Parathyroid adenoma (tissue), 2 donors: ENCODE measurements around the gene SH3GL3.

ENCODE experiments used
- H2AFZ ChIP-seq: fragments of 300-600 bp; sonication (generic); one replicate; pipeline ENCODE4 v1.7.0; 2017; ENCODE audit warnings: antibody characterized with exemption, mild to moderate bottlenecking
- H3K27ac ChIP-seq: fragments of 300-600 bp; sonication (generic); one replicate; pipeline ENCODE4 v1.7.0; 2017
- H3K27me3 ChIP-seq: fragments of 300-600 bp; sonication (generic); one replicate; pipeline ENCODE4 v1.7.0; 2017; ENCODE audit warnings: low read length; ENCODE audit not compliant: control insufficient read depth, insufficient read depth
- H3K36me3 ChIP-seq: fragments of 300-600 bp; sonication (generic); one replicate; pipeline ENCODE4 v1.7.0; 2017; ENCODE audit warnings: low read length; ENCODE audit not compliant: control insufficient read depth, insufficient read depth
- H3K4me1 ChIP-seq: fragments of 300-600 bp; sonication (generic); one replicate; pipeline ENCODE4 v1.7.0; 2017; ENCODE audit warnings: control low read depth
- H3K4me2 ChIP-seq: fragments of 300-600 bp; sonication (generic); one replicate; pipeline ENCODE4 v1.7.0; 2017; ENCODE audit warnings: low read length
- H3K4me3 ChIP-seq: fragments of 300-600 bp; sonication (generic); one replicate; pipeline ENCODE4 v1.7.0; 2017; ENCODE audit warnings: low read depth, low read length
- H3K79me2 ChIP-seq: fragments of 300-600 bp; sonication (generic); one replicate; pipeline ENCODE4 v1.7.0; 2017; ENCODE audit warnings: control low read depth
- H3K9ac ChIP-seq: fragments of 300-600 bp; sonication (generic); one replicate; pipeline ENCODE4 v1.7.0; 2017; ENCODE audit warnings: mild to moderate bottlenecking
- H3K9me3 ChIP-seq: fragments of 300-600 bp; sonication (generic); one replicate; pipeline ENCODE4 v1.7.0; 2017; ENCODE audit warnings: low read length; ENCODE audit not compliant: control insufficient read depth
- TF ChIP-seq, protein P1 (sequence below): fragments of 300-600 bp; sonication (generic); IDR thresholded peaks from one replicate; pipeline ENCODE4 v1.7.0; 2017; ENCODE audit warnings: antibody characterized with exemption, mild to moderate bottlenecking
- donor health status: primary hyperparathyroidism.

SH3GL3 gene

GRCh38 chr15:83538682-83539081, 91.5 kb downstream of the SH3GL3 start:
- TF ChIP-seq, protein P1, sequence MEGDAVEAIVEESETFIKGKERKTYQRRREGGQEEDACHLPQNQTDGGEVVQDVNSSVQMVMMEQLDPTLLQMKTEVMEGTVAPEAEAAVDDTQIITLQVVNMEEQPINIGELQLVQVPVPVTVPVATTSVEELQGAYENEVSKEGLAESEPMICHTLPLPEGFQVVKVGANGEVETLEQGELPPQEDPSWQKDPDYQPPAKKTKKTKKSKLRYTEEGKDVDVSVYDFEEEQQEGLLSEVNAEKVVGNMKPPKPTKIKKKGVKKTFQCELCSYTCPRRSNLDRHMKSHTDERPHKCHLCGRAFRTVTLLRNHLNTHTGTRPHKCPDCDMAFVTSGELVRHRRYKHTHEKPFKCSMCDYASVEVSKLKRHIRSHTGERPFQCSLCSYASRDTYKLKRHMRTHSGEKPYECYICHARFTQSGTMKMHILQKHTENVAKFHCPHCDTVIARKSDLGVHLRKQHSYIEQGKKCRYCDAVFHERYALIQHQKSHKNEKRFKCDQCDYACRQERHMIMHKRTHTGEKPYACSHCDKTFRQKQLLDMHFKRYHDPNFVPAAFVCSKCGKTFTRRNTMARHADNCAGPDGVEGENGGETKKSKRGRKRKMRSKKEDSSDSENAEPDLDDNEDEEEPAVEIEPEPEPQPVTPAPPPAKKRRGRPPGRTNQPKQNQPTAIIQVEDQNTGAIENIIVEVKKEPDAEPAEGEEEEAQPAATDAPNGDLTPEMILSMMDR: no peak
- Histone ChIP-seq H3K79me2 (no peaks in the 10 kb centered on the region), H3K27me3 (no peaks in the 10 kb centered on the region), H3K4me3 (no peak overlapping the region), H3K4me1 (no peaks in the 10 kb centered on the region), H2AFZ (no peak overlapping the region), H3K36me3 (no peaks in the 10 kb centered on the region), H3K4me2 (no peak overlapping the region), H3K27ac (no peak overlapping the region), H3K9me3 (no peaks in the 10 kb centered on the region), H3K9ac (no peak overlapping the region)

DNA sequence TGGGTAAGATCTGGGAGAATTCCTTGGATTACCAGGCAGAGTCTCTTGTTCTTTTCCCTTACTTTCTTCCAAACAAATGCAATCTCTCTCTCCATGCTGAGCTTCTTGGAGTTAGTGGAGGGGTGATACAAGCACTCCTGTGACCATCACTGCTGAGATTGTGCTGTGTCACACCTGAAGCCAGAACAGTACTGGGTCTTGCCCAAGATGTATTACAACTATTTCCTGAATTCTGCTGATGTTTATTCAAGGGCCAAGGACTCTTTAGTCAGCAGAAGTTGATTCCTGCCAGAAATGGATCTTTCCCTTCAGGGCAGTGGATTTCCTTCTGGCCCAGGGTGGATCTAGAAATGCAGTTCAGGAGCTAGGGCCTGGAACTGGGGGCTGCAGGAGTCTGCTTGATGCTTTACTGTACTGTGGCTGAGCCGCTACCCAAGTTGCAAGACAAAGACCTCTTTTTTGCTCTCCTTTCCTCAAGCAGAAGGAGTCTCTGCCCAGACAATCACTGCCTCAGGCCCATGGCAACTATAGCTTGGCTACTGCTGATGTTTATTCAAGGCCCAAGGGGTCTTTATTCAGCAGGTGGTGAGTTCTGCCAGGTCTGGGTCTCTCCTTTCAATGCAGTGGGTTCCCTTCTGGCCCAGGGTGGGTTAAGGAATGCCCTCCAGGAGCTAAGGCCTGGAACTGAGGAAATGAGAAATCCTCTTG, 98.8 kb downstream of the SH3GL3 start:
- TF ChIP-seq, protein P1: no peak
- Histone ChIP-seq H3K79me2 (no peaks in the 10 kb centered on the region), H3K9ac (no peak overlapping the region), H3K9me3 (no peaks in the 10 kb centered on the region), H3K27me3 (no peaks in the 10 kb centered on the region), H3K36me3 (no peaks in the 10 kb centered on the region), H3K4me3 (no peak overlapping the region), H3K4me1 (no peaks in the 10 kb centered on the region), H3K4me2 (no peak overlapping the region), H3K27ac (no peak overlapping the region), H2AFZ (no peak overlapping the region)

DNA sequence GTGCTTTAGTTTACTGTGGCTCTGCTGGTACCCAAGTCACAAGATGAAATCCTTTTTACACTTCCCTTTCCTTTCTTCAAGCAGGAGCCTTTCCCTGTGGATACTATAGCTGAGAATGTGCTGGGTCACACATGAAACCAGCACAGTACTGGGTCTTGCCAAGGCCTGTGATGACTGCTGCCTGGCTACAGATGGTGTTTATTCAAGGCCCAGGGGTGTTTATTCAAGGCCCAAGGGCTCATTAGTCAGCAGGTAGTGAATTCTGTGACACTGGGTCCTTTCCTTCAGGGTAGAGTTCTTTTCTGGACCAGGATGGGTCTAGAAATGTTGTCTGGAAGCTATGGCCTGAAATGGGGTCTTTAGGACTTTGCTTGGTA, 99.4 kb downstream of the SH3GL3 start:
- TF ChIP-seq, protein P1: no peak
- H3K36me3 ChIP-seq: no peaks in the 10 kb centered on the region
- no peaks in the 10 kb centered on the region for H3K79me2 ChIP-seq
- H3K4me2 ChIP-seq: no peak overlapping the region
- no peak overlapping the region for H3K27ac ChIP-seq
- no peaks in the 10 kb centered on the region for H3K27me3 ChIP-seq
- no peaks in the 10 kb centered on the region for H3K9me3 ChIP-seq
- H2AFZ ChIP-seq: no peak overlapping the region
- H3K9ac ChIP-seq: no peak overlapping the region
- H3K4me3 ChIP-seq: no peak overlapping the region
- no peaks in the 10 kb centered on the region for H3K4me1 ChIP-seq

DNA sequence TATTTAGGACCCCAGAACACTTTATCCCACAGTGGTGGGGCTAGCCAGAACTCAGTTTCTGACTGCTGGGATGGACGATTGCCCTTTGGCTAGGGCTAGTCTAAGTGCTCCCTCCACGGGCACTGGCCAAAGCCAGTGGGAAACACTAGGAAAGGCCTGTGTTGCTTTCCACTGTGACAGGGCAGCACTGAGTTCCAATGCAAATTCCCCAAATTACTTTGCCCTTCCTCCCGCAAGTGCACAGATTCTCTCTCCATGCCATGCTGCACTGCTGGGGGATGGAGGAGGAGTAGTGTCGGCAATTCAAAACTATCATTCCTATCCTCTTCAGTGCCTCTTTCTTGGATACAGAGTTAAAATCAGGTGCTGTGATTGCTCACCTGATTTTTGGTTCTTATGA, 100.0 kb downstream of the SH3GL3 start:
- Histone ChIP-seq H3K9ac (no peak overlapping the region), H3K27ac (no peak overlapping the region), H3K79me2 (no peaks in the 10 kb centered on the region), H3K36me3 (no peaks in the 10 kb centered on the region), H2AFZ (no peak overlapping the region), H3K9me3 (no peaks in the 10 kb centered on the region), H3K27me3 (no peaks in the 10 kb centered on the region), H3K4me2 (no peak overlapping the region), H3K4me3 (no peak overlapping the region), H3K4me1 (no peaks in the 10 kb centered on the region)
- TF ChIP-seq, protein P1: no peak

DNA sequence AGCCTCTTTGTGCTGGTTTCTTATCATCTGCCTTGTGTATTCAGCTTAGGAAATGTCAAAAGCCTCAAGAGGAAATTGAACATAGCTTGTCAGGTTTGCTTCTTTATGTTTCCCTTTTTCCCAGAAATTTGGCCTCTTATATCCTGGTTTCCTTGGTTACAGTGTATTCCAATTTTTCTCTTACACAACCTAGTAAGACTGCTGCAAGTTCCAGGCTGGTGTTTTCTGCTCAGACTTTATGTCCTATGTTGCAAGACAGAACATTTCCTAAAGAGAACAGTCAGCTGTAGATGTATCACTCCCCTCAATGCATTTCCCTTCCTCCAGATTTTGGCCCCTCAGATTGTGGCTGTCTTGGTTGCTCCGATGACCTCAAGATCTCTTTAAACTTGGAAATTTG, 102.5 kb downstream of the SH3GL3 start:
- Histone ChIP-seq H3K79me2 (no peaks in the 10 kb centered on the region), H3K9ac (no peak overlapping the region), H3K4me1 (no peaks in the 10 kb centered on the region), H3K27ac (no peak overlapping the region), H3K36me3 (no peaks in the 10 kb centered on the region), H3K27me3 (no peaks in the 10 kb centered on the region), H2AFZ (no peak overlapping the region), H3K4me2 (no peak overlapping the region), H3K9me3 (no peaks in the 10 kb centered on the region), H3K4me3 (no peak overlapping the region)
- TF ChIP-seq, protein P1: no peak
